NCI-H2196 treated with DMSO at 0.1 percent for 48 hours (cell line): ENCODE measurements around the gene ADRM1.

ENCODE experiments used
- DNase-seq: peaks from one replicate; lab custom pipeline; 2025; ENCODE audit not compliant: unreplicated experiment; lab: John Stamatoyannopoulos, UW

The ADRM1 gene

DNA sequence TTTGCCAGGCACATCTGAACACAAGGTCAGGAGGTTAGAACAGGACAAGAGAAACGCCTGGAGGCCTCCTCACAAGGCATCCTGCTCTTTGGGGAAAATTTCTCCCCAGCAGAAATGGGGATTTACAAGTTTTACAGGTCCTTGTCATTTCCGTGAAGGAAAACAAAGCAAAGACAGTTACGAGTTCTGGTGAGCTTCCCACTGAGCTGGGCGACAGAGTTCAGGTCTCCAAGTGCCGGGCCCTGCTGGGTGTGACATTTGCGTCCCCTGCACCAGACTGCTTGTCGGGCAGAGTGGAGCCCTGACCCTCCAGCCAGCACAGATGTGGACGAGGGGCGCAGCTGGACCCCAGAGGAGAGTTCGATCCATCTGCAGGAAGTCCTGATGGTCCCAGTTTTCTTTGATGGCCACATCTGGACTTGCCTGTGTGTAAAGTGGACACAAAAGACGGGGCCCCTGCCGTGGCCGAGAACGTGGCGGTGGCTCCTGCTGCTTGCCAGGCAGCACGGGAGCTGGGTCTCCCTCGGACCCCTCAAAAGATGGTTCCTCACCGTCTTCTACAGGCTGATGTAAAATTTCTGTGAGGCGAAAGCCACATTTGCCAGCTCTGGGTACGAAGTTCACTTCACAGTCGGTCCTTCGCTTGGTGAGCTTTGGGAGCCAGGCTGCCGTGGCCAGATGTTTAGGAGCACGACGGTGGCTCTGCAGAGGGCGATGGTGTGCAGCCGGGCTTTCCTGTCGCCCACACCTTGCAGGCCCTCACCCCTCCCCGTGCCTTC lies 5.2 kb upstream of the ADRM1 start:
- DNase-seq = no peak

DNA sequence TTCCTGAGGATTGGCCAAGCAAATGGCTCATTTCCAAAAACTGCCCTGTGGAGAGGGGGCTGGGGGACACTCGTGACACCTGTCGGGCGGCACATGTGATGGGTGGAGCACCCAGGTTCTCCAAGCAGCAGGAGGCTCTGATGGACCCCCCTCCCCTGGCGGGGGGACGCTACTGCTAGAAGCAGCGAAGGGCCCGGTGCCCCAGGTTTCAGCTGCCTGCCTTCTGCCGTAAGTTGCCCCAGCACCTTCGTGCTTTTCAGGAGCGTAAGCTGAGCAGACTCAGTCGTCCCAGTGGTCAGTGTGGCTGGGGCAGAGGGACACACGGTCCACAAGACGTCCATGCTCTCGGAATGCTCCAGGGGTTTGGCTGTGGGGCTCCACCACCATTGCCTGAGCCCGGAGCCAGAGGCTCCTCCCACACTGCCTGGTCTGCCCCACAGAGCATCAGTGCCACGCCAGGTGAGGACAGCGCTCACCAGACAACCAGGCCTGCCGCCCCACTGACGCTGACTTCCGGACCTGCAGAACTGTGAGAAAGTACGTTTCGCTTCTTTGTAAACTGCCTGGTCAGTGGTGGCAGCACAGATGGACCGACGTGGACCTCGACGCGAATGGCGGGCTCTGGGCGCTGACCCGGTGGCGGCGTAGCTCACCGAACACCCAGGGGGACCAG lies 4.1 kb upstream of the ADRM1 start:
- no peak for DNase-seq

DNA sequence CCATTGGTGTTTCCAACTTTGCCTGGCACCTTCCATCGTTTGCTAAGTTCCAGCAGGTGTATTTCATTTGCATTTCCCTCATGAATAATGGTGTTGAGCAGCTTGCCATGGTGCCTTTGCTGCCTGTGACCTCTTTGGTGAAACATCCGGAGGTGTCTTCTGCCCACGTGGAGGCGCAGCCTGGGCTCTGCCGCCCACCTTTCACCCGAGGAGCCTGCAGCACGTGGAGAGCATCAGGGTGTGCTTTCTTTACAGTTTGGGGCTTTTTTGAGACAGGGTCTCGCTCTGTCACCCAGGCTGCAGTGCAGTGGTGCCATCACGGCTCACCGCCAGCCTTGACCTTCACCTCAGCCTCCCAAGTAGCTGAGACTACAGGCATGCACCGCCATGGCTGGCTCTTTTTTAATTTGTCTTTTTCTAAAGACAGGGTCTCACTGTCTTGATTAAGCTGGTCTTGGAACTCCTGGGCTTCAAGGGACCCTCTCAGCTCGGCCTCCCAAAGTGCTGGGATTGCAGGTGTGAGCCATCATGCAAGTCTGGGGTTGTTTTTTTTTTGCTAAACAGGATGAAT lies 3.0 kb upstream of the ADRM1 start:
- DNase-seq = no peak

DNA sequence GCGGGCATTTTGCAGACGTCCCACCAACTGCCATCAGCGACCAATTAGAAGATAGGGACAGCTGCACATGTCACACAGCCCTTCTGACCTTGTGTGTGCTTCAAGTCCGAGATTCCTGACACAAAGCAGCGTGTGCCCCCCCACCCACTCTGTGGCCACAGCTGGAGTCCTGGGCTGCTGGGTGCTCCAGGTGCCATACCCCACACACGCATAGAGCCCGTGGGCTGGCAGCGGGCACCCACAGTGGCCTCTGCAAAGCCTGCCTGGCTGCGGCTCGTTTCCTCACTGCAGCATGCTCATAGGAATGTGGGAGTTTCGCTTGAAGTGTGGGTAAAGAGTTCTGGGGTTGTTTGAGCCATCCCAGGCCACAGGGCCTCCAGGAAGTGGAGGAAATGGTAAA lies 2.5 kb upstream of the ADRM1 start:
- DNase-seq = no peak

DNA sequence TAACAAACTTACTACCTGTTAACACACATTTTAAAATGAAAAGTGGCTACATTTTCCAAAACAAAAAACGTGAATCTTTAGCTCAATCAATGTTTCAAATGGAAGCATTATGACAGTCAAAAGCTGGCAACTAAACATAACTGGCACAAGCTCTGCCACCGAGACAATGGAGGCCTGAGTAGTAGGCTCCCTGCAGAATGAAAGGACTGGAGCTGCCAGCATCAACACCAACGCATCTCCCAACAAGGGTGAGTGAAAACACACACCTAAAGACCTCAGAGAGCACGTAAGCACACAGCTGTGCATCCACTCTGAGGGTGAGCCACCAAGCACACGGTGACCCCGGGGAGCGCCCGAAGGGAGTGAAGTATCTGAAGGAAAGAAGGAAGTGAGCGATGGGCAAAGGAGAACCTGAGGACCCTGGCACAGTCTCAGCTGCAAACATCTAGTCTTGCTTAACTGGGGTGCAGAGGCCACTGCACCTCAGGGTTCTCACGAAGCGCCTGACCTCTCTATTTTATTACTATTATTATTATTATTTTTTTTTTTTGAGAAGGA lies 1.6 kb upstream of the ADRM1 start:
- no peak for DNase-seq

DNA sequence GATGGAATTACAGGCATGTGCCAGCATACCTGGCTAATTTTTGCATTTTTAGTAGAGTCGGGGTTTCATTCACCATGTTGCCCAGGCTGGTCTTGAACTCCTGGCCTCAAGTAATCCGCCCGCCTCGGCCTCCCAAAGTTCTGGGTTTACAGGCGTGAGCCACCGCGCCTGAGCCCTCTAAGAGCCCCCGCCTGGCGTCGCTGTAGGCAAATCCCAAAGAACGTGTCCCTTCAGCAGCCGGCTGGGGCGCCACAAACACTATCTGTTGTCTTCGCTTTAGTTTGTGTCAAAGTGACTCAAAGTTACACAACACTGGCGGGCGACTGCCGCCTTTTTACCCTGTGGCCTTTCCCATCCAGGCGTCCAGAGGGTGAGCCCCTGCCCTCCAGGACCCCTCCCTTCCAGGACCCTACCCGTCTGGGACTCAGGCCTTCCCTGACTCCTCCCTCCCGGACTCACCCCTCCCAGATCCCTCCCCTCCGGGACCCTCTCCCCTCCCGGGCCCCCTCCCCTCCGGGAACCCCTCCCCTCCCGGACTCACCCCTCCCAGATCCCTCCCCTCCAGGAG lies 940 bp upstream of the ADRM1 start:
- peak; percentile 88 for DNase-seq

DNA sequence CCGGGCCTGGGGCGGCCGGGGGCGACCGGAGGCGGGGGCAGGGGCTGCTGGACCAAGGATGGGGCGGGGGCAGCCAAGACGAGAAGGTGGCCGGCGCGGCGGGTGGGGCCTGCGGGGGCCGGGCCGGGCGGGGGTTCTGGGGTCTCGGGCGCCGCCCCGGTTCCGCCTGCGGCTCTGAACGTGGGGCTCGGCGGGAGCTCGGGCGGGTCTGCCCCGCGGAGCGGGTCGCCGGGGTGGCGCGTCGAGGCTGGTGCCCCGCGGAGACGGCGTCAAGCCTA lies 204 bp downstream of the ADRM1 start:
- no peak for DNase-seq

DNA sequence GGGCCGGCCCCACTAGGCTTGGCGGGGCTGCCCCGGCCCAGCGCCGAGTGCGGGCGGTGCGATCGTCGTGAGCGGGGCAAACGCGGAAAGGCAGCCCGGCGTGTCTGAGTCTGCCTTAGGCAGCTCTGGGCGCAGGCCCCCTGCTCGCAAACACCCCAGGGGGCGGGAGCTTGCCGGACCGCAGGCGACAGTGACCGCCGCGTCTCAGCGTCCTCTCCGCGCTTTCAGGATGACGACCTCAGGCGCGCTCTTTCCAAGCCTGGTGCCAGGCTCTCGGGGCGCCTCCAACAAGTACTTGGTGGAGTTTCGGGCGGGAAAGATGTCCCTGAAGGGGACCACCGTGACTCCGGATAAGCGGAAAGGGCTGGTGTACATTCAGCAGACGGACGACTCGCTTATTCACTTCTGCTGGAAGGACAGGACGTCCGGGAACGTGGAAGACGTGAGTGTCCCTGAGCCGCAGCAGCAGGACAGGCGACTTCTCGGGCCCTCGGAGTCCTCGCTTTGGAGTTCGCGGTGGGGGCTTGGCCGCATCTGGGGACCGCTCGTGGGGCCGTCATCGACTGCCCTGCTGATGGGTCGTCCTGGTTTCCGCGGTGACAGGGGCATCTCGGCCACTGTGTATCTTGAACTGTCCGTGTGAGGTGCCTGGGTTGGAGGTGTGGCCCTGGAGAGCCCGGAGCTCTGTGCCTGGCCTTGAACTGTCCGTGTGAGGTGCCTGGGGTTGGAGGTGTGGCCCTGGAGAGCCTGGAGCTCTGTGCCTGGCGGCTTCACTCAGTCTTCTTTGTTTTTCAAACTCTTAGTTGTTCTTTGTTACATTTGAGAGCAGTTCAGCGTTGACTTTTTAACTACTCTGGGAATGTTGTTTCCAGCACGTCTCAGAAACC lies 786 bp downstream of the ADRM1 start:
- DNase-seq = no peak

DNA sequence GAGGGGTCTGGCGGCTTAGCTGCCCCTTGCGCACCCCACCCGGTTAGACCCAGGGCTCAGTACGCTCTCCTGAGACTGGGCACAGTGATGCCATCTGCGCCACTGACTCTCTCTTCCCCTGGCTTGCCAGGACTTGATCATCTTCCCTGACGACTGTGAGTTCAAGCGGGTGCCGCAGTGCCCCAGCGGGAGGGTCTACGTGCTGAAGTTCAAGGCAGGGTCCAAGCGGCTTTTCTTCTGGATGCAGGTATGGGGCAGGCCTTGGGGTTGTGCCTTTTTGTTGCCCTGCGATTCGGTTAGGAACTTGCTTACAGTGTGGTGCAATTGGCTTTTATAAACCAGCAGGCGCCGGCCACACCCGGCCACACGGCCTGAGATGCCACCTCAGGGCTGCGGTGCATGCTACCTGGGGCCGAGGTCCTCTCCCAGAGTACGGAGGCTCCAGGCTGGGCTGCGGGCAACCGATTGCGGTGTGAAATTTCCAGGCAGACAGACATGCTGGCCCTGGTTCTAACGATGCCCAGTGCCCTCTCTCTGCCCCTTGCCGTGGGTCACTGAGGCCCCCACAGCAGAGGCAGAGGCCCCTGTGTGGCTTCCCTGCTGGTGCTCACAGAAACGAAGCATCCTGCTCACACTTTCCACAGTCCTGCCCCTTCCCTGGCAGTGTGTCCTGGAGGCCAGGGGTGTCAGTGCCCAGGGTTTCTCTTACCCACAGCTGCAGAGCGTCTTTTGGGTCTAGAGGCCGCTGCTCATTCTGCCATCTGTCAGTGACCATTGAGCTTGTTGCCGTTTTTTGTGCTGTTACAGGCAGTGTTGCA lies 1.7 kb downstream of the ADRM1 start:
- no peak for DNase-seq

DNA sequence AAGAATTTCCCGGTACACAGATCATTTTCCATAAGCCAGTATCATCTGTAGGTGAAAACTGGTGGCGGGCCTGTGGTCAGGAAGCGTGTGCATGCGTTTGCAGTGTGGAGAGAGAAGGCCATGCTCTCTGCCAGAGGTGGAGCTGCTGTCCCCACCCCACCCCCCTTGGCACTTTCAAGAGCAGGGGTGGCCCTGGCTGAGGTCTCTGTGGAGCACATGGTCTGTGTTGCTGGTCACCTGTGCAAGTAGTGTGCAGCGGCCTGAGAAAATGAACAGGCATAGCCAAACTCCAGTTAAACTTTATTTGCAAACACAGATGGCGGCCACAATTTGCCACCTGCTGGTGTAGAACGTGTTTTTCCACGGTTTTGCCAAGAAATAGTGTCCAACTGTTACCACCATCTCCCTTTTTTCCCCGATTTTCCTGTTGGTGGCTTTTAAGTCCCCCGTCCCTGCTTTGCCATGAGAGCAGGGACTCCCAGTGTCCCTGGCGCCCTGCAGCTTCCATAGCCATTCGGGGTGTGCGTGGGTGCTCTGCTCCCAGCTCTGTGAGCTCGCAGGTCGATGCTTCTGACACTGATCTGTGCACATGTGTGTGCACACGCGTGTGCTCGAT lies 2.5 kb downstream of the ADRM1 start:
- no peak for DNase-seq

DNA sequence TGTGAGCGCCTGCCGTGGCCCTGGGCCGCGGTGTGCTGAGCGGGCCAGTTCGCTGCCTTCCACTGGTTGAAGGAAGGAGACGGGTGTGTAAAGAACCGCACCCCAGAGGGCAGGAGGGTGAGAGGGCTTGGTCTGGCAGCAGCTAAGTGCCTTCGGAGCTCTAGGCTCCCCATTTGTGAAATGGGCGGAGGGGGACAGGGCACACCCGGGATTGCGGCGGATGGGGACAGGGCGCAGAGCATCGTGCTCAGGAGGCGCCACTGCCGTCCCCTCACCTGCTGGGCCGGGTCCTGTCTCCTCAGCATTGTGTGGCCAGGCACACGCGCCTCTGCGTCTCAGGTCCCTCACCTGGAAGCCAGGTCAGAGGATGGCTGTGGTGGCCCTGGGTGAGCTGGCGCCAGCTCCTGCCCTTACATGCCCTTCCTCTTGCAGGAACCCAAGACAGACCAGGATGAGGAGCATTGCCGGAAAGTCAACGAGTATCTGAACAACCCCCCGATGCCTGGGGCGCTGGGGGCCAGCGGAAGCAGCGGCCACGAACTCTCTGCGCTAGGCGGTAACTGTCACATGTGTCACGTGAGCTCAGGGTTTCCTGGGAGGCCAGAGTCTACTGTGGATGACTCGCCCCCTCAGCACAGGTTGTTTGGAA lies 3.1 kb downstream of the ADRM1 start:
- no peak for DNase-seq

DNA sequence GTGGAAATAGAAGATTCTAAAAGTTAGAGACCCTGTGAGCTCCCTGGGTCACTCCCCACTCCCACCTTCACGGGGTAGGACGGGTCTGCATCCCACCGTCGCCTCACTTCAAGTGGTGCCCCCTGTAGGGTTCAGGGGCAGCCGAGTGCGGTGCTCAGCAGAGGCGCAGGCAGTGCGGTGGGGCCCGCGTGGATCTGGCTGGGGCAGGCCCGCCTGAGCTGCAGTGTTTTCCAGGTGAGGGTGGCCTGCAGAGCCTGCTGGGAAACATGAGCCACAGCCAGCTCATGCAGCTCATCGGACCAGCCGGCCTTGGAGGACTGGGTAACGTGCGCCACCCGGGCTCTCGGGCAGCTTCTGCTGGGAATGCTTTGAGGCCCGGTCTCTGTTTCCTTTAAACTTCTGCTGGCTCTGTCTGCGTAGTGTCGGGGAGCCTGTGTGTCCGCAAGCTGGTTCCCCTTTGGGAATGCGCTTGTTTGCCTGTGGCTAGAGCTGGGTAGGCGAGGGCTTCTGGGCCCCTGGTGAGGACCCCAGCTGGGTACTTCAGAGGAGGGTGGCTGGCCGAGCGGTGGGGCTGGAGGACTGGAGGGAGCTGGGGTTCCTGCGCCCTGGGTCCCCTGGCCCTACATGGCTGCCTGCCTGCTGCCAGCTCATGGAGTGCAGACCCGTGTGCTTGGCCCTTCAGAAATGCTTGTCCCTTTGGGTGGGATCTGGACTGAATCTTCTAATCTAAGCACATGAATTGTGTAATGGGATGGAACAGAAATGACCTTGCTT lies 3.8 kb downstream of the ADRM1 start:
- no peak for DNase-seq

DNA sequence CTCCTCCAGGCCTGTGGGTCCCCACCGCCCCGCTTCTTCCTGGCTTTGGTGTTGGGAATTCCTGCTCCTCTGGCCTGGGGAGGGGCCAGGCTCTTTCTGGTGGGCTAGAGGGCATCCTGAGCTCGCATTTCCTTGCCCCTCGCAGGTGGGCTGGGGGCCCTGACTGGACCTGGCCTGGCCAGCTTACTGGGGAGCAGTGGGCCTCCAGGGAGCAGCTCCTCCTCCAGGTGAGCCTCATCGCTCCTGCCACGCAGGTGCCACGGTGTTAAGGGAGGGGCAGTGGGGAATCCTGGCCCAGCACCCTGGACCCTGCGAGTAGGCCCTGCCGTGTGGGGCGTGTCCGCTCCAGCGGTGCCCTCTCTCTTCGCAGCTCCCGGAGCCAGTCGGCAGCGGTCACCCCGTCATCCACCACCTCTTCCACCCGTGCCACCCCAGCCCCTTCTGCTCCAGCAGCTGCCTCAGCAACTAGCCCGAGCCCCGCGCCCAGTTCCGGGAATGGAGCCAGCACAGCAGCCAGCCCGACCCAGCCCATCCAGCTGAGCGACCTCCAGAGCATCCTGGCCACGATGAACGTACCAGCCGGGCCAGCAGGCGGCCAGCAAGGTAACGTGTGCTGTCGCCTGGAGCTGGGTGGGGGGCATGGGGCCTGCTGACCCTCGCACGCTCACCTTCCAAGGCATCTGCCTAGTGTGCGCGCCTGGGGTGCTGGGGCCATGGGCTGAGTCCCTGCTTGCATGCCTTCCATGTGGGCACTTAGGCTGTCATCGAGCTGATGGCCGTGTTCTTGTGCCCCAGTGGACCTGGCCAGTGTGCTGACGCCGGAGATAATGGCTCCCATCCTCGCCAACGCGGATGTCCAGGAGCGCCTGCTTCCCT lies 4.7 kb downstream of the ADRM1 start:
- DNase-seq = no peak

DNA sequence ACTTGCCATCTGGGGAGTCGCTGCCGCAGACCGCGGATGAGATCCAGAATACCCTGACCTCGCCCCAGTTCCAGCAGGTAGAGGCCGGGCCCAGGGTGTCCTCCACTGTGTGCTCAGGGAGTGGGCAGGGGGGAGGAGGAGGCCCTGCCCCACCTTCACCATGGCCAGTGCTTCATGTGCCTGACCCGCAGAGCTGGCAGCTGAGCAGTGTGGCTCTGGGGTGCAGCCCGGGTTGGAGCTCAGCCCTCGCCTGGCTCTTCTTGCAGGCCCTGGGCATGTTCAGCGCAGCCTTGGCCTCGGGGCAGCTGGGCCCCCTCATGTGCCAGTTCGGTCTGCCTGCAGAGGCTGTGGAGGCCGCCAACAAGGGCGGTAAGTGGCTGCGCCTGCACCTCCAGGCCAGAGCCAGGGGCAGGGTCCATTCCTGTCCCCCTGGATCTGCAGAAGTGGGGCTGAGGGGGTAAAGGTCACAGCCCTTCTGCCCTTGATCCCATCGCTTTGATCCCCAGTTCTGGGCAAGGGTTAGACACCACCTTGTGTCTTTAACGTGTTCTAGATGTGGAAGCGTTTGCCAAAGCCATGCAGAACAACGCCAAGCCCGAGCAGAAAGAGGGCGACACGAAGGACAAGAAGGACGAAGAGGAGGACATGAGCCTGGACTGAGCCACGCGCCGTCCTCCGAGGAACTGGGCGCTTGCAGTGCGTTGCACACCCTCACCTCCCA lies 5.5 kb downstream of the ADRM1 start:
- no peak for DNase-seq

DNA sequence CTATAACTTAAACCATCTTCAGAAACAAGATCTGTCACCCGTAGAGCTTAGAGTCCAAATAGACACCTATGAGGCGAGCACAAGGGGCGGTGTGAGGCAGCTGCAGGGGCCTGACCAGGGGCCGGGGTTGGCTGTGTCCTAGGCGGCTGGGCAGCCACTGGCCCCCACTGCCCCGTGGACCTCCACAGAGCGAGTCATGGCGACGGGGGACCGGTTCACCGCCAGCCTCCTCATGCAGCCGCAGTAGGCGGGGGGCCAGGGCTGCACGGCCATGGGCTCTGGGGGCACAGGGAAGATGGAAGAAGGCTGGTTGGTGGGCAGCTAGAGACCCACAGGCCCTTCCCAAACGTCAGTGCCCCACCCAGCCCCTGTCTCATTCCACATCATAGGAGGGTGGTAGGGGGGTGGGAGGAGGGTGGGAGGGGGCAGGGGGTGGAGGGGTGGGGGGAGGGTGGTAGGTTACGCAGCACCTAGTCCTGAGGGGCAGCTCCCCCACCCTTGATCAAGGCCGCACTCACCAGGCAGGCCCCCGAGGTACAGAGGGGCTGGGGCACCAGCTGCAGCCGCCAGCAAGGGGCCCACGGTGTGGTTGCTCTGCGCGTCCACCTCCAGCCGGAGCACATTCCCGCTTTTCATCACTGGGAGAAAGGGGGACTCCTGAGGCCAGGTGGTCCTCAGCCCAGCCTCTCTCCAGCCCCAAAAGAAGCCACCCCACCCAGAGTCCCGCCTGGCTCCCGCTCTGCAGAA lies 6.6 kb downstream of the ADRM1 start:
- no peak for DNase-seq
